HG02571 (cell line): ENCODE measurements around the gene SIGLEC10.
"Not testable (repeated sequence)": the region's sequence is repeated elsewhere in the genome, so short reads cannot be mapped to it uniquely, and the experiment has no call there.

Experiments
- ATAC-seq: cut with Tn5 transposase; IDR thresholded peaks from one replicate; pipeline ENCODE4 v1.9.1; 2021; ENCODE audit warnings: mild to moderate bottlenecking, moderate library complexity; ENCODE audit not compliant: unreplicated experiment

Gene SIGLEC10, protein sequence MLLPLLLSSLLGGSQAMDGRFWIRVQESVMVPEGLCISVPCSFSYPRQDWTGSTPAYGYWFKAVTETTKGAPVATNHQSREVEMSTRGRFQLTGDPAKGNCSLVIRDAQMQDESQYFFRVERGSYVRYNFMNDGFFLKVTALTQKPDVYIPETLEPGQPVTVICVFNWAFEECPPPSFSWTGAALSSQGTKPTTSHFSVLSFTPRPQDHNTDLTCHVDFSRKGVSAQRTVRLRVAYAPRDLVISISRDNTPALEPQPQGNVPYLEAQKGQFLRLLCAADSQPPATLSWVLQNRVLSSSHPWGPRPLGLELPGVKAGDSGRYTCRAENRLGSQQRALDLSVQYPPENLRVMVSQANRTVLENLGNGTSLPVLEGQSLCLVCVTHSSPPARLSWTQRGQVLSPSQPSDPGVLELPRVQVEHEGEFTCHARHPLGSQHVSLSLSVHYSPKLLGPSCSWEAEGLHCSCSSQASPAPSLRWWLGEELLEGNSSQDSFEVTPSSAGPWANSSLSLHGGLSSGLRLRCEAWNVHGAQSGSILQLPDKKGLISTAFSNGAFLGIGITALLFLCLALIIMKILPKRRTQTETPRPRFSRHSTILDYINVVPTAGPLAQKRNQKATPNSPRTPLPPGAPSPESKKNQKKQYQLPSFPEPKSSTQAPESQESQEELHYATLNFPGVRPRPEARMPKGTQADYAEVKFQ

DNA sequence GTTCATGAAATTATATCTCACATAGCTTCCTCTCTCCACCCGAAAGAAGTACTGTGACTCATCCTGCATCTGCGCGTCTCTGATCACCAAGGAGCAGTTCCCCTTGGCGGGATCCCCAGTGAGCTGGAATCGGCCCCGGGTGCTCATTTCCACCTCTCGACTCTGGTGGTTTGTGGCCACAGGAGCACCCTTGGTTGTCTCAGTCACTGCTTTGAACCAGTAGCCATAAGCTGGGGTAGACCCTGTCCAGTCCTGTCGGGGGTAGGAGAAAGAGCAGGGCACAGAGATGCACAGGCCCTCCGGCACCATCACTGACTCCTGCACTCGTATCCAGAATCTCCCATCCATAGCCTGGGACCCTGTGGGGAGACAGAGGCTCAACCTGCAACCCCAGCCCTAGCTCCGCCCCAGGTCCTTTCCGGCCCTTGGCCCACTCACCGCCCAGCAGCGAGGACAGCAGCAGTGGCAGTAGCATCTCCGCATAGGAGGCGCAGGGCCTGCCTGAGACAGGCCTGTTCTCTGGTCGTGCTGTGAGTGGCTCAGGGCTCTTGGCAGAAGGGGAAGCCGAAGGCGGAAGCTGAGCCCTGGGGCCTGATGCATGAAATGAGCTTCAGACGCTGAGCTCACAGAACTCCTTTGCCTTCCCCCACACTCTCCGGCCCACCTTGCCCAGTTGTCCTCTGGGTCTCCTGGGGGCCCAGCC, at the start of gene SIGLEC10:
Gene SIGLEC10, minus strand, starts transcription at position 536 of the 703 bp plus-strand sequence. Its CDS starts 61 bp downstream, at position 475.
- ATAC-seq = peak; percentile 55

DNA sequence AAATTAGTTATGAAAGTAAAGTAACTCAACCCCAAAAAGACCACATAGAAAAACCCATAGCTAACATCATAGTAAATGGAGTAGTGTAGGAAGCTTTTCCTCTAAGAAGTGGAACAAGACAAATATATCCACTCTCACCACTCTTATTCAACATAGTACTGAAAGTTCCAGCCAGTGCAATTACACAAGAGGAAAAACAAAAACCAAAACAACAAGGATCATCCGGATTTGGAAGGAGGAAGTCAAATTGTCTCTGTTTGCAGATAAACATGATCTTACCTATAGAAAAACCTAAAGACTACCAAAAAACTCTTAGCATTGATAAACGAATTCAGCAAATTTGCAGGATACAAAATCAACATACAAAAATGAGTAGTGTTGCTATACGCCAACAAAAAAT, 49.3 kb upstream of the SIGLEC10 start:
- ATAC-seq = no peak

DNA sequence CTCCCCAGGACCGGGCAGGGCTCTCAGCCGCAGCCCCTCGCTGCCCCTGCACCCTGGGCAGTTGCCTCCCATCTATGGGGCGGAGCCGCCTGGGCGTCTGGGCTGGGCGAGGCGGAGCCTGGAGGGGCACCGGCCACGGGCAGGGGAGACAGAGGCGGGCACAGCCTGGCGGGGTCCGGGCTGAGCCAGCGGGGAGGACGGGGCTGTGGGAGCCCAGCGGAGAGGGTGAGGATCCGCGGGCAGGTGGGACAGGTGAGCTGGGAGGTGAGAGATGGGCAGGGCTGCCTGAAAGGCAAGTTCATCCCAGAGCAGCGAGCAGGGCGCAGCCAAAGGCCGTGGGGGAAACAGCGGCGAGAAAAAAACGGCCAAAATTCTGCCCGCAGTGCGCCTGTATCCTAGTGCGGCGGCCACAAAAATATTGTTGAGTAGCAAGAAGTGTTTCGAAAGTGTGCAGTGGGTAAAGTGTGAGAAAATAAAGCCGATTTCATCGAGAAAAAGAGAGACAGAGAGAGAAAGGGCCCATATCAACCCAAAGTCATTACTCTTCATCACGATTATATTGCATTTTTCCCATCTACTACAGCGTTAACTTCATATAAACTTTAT, 46.6 kb upstream of the SIGLEC10 start:
- ATAC-seq = not testable (repeated sequence)

DNA sequence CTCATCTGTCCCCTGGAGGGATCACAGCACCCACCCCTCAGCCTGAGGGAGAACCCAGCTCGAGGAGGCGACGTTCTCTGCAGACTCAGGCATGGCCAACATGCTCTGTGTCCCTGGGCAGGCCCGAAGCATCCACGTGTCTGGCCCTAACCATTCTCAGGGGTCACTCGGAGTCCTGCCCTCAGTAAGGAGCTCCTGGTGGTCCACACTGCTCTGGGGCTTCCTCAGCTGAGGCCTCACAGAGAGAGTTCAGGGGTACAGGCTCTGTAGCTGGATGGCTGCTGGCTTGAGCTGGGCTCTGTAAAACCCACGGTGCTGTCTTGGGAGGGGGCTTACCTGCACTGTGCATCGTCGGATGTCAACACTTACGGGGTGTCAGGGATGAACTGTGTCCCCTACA, 45.2 kb upstream of the SIGLEC10 start:
- no peak for ATAC-seq

DNA sequence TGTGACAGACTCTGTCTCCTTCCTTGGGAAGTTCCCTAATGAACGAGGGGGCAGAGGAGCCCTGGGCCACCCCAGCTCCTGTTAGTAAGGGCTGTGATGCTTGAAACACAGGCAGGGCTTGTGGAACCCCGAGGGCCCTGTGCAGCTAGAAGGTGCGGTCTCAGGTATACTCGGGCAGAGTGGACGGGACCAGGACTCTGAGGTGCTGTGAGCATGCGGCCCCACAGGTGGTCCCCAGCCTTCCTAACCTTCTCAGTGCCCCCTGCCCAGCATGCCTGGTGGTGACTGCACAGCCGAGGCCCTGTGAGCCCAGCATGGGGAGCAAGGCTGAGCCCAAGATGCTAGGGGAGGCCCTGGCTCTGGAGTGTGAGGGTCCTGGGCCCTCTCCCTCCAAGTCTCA, 44.8 kb upstream of the SIGLEC10 start:
- ATAC-seq = no peak

DNA sequence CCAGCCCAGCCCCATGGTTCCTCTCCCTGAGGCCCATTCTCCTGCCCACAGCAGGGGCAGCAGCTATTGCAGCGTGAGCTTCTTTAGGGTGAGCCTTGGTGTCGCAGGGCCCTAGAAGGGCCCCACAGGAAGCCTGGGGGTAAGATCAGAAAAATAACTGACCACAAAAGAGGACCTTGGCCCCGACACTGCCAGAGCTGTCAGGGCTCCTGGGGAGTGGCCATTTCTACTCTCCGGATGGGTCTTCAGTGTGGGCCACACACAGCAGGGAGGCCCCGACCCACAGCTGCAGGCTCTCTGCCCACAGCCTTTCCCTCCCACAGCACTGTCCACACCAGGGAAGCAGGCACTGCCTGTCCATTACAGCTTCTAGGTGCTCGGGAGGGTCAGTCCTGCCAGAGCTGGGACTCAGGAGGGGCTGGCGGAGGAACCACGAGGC, 44.3 kb upstream of the SIGLEC10 start:
- no peak for ATAC-seq

DNA sequence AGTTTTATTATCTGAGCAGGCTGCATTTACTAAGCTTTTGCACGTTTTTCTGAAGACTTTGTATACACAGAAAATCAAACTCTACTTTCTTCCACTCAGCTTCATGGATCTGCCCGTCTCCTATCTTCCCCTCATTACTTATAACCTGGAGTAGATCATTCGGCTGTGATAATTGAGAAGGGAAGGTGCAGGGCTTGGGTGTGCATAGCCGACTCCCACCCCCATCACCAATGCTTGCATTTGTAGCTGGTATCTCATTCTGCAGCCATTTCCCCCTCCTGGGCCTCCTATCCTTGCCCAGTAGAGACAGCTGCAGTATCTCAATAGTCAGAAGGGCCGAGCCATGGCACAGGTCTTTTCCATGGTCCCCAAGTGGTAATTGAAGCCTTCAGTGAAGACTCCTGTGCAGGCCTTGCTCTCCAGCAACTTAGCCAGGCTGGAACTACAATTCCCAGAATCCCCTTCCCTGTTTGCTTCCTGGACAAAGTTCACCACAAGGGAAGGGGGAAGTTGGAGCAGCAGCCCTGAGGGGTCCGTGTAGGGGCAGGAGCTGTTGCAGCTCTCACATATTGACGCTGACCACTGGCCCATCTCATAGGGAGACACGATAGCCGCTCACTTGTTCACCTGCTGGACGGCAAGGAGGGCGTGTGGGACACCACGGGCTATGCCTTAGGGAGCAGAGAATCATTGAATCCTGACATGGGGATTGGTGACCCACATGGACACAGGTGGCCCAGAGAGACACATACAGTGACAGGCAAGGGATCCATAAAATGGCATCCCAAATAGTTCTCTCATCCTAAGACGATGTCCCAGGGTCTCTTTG, 42.9 kb upstream of the SIGLEC10 start:
- no peak for ATAC-seq

DNA sequence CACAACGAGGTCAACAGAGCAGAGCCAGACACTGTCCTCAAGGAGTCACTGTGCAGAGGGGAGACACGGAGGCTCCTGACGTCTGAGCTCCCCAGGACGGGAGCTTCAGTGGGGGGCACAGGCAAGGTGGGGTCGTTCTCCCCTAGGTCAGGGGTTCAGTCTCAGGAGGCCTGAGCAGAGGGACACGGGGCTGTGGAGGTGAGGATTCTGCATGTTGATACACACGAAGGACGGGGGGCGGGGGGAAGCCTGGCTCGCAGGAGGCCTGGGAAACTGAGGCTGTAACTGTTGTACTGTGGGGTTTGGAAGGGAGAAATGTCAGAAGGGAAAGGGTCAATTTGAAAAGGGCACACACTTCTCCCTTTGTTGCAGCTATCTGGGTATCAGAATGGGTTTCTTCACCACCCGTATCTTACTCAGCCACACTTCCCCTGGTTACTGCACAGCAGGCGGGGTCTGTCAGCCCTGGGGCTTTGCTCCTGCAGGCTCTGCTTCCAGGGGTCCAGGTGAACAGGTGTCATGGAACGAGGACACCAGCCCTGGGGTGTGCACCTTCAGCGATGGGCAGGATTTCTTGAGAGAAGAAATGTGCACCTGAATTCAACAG, 41.6 kb upstream of the SIGLEC10 start:
- ATAC-seq = no peak

DNA sequence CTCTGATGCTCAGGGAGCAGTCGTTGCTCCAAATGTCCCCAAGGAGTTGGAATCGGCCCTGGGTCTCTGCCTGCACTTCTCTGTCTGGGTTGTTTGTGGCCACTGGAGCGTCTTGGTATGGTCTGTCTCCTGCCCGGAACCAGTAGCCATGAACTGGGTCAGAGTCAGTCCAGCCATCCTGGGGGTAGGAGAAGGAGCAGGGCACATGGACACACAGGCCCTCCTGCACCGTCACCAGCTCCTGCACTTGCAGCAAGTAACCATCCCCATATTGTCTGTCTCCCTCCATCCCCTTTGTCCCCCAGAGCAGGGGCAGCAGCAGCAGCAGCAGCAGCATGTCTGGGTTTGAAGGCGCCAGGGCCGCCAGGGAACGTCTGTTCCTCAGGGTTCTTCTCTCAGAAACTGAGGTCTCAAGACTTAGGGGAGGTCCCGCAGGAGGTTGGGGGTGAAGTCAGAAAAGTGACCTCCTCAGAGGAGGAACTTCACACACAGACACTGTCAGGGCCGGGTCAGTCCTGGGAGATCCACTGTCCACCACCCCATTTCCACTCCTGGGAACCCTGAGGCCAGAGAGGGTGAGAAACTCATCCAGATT, 40.7 kb upstream of the SIGLEC10 start, which contains the start of gene SIGLEC8:
Gene SIGLEC8, minus strand, starts transcription at position 404 of the 595 bp plus-strand sequence. Its CDS starts 67 bp downstream, at position 337.
- no peak for ATAC-seq

DNA sequence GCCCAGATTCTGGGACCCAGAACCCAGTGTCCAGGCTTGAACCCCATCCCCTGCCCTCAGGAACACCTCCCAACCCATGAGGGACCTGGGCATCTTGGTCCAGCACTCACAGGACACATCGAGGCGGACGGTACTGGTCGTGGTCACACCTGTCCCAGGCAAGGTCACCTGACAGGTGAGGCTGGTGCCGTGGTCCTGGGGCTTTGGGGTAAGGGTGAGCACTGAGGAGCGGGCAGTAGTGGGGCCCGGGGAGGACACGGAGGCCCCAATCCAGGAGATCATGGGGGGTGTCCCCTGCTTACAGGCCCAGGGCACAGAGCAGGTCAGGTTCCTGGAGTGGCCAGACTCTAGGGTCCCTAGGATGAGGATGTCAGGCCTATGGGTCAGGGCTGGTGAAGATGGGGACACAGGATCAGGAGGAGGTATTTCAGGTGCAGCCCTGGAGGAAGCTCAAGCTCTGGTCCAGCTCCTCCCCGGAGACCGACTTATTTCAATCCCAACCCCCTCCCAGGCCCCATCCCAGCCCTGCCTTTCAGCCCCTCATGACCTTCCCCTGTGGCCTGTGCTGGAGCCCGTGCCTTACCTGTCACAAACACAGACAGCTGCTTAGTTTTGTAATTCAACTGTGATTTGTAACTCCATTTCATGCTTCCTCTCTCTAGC, 40.0 kb upstream of the SIGLEC10 start:
- no peak for ATAC-seq

DNA sequence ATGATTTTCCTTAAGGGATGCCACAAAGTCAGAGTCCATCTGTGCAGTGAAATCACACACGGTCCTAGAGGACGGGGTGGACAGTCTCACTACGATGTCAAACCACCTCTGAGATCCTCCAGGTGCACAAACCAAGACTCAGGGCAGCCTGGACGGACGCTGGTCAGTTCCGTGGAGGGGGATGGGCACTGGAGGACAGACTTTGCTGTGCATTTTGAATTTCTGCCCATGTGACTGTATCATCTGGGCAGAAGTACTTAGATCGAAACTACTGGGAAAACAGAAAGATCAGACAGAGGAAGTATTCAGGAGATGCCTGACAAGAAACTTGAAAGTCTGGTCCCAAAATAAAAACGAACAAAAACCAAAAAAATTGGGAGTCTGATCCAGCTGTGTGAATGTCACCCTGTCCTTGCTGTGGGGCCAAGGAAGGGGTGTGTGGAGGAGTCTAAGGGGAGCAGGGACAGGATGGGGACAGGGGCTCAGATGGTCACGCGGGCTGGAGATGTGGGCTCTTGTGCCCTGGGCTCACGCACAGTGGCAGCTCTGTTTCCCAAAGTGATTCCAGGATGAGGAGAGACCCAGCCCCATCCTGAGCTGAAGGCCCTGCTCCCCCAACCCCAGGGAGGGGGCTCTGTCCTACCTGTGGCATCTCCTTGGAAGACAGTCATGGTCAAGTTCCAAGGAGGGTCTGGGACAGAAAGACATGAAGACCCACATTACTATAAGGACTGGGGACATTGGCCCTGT, 39.3 kb upstream of the SIGLEC10 start:
- ATAC-seq = no peak

DNA sequence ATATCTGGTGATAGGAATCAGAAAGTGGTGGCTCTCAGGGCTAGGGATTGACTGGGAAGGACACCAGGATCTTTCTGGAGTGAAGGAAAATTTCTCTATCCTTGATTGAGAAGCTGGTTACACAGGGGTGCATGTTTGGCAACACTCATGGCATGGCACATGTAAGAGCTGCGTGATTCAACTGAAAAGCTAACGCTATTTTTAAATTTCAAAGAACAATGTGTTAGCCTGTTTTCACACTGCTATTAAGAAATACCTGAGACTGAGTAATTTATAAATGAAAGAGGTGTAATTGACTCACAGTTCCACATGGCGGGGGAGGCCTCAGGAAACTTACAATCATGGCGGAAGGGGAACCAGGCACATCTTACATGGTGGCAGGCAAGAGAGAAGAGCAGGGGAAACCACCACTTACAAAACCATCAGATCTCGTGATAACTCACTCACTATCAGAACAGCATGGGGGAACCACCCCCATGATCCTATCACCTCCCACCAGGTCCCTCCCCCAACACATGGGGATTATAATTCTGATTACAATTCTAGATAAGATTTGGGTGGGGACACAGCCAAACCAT, 33.4 kb upstream of the SIGLEC10 start:
- no peak for ATAC-seq

DNA sequence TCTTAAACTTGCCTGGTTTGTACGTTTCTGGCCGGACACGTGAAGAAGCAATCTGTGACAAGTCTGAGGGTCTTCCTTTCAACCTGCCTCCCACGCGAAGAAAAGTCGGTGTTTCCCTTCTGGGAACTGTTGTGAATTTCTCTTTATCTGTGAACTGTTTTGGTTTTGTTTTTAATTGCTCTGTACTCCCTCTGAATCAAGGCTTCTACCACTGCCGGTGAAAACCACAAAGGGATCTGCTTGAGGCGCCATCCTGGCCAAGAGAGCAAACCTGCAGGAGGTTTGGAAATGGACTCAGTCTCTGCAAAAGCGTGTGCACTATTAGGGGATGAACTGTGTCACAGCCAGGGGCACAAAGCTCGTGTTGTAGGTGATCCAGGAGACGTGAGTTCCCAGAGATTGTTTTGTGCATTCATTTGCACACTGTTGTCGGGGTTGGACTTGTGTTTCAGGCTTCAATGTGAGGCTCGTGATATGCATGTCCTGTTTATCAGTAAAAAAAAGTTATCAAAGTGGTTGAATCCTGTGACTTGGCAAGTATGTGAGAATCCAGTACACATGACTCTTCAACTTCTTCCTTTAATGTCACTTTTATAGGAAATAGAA, 31.1 kb upstream of the SIGLEC10 start:
- no peak for ATAC-seq

DNA sequence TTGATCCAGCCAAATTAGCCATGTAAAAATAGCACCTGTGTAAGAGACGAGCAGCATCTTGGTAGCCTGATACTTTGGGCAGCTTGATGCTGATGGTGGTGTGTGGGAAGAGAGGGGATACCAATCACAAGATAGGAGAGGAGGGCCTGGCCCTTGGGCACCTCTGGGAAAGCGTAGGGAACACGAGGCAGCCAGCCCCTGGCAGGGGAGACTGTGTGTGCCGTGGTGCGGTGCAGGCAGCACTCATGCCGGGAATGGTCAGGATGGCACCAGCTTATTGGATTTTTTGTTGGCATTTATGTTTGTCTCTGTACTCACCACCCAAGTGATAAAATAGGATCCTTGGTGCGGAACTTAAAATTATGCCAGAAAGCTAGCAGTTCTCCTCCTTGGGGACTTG, 30.6 kb upstream of the SIGLEC10 start:
- ATAC-seq = no peak

DNA sequence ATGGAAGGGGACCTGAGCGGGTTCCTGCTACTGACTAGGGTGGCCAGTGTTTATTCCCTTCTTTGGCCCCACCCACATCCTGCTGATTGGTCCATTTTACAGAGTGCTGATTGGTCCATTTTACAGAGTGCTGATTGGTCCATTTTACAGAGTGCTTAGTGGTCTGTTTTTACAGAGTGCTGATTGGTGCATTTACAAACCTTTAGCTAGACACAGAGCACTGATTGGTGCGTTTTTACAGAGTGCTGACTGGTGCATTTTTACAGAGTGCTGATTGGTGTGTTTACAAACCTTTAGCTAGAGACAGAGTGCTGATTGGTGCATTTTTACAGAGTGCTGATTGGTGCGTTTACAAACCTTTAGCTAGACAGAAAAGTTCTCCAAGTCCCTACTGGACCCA, 30.1 kb upstream of the SIGLEC10 start:
- ATAC-seq = not testable (repeated sequence)

DNA sequence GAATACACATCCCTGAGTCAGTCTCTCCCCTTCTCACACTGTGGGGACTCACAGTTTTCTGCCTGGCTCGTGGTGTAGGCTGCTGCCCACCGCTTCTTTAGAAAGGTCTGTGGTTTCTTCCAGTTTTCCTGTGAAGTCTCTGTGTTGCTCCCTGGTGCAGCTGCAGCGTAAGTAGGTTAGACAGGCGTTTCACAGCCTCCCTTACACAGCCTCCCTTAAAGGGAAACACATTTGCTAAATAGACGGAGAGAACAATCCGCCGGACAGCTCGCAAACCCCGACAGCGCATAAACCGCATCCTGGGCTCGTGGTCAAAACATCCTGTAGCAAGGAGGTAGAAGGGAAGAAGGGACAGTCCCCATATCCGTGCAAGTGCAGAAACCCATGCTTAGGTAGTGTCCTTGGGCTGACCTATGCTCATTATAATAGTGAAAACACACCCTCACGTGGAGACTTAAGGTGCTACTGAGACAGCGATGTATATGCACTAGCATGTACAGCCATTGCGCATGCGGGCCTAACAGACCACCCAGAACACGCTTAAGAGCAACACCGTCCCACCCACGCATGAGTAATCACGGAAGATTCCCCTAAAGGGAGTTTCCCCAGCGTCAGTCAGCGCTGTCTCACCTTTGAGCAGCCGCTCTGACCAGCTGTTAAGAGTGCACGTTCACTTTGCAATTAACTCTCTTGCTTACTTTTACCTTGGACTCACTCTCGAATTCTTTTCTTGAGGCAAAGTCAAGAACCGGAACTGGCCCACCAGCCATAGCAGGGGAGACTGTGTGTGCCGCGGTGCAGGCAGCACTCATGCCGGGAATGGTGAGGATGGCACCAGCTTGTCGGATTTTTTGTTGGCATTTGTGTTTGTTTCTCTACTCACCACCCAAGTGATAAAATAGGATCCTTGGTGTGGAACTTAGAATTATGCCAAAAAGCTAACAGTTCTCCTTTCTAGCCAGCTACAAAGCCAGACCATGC, 24.3 kb upstream of the SIGLEC10 start:
- ATAC-seq = peak; percentile 85
